Fibroblast of the aortic adventitia (primary cell): Measurements from ENCODE around the gene BRPF1. TPM values are rescaled to one million over a fixed set of nuclear protein-coding genes. Genes with fewer than 3 reads are reported as not detected.

Source experiments
- DNase-seq: peaks from one replicate; pipeline ENCODE4 v3.0.0-alpha.2; 2010; ENCODE audit warnings: low read depth
- H3K4me3 ChIP-seq: 2 replicates; pipeline ENCODE4 v1.5.1; 2011; ENCODE audit warnings: low read depth, mild to moderate bottlenecking, control low read depth, low read length, moderate library complexity
- total RNA-seq: library from RNA; depleted of rRNA; stranded (reverse); fragments of >200 nt; gene quantifications from 2 replicates; pipeline ENCODE4 v1.2.3, GENCODE V29; 2012; ENCODE audit warnings: low replicate concordance
- TF ChIP-seq, protein P1 (sequence below): IDR thresholded peaks from 2 replicates; pipeline ENCODE4 v1.5.1; 2011; ENCODE audit warnings: mild to moderate bottlenecking, low read length, control low read depth, inconsistent platforms; ENCODE audit not compliant: insufficient read depth

Gene BRPF1
- total RNA-seq, 1 donor = 13.9 TPM

DNA sequence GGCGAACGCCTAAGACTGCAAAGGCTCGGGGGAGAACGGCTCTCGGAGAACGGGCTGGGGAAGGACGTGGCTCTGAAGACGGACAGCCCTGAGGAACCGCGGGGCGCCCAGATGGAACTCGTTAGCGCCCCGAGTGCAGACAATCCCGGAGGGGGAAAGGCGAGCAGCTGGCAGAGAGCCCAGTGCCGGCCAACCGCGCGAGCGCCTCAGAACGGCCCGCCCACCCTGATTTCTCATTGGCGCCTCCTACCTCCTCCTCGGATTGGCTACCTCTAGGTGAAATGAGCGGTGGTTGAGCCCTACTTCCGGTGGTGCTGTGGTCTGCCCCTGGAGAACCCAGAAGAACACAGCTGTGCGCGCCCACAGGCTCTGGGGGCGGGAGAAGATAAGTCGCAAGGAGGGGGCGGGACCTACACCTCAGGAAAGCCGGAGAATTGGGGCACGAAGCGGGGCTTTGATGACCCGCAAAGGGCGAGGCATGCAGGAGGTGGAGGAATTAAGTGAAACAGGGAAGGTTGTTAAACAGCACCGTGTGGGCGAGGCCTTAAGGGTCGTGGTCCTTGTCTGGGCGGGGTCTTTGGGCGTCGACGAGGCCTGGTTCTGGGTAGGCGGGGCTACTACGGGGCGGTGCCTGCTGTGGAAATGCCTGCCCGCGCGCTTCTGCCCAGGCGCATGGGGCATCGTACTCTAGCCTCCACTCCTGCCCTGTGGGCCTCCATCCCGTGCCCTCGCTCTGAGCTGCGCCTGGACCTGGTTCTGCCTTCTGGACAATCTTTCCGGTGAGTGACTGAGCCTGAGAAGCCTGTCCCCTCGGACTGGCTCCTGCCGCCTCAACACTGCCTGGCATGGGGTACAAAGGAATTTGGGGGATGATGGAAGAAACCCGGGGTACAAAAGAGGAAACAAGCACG lies 18.4 kb downstream of the BRPF1 start, which contains the start of gene OGG1:
OGG1 (plus strand) TSS at position 308 of the 911 bp plus-strand sequence; CDS start at position 643, 335 bp downstream.
- peak; percentile 98 for DNase-seq
- TF ChIP-seq, protein P1, sequence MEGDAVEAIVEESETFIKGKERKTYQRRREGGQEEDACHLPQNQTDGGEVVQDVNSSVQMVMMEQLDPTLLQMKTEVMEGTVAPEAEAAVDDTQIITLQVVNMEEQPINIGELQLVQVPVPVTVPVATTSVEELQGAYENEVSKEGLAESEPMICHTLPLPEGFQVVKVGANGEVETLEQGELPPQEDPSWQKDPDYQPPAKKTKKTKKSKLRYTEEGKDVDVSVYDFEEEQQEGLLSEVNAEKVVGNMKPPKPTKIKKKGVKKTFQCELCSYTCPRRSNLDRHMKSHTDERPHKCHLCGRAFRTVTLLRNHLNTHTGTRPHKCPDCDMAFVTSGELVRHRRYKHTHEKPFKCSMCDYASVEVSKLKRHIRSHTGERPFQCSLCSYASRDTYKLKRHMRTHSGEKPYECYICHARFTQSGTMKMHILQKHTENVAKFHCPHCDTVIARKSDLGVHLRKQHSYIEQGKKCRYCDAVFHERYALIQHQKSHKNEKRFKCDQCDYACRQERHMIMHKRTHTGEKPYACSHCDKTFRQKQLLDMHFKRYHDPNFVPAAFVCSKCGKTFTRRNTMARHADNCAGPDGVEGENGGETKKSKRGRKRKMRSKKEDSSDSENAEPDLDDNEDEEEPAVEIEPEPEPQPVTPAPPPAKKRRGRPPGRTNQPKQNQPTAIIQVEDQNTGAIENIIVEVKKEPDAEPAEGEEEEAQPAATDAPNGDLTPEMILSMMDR = no peak
- H3K4me3 ChIP-seq = peak within 1 kb of the TSS; percentile 96

DNA sequence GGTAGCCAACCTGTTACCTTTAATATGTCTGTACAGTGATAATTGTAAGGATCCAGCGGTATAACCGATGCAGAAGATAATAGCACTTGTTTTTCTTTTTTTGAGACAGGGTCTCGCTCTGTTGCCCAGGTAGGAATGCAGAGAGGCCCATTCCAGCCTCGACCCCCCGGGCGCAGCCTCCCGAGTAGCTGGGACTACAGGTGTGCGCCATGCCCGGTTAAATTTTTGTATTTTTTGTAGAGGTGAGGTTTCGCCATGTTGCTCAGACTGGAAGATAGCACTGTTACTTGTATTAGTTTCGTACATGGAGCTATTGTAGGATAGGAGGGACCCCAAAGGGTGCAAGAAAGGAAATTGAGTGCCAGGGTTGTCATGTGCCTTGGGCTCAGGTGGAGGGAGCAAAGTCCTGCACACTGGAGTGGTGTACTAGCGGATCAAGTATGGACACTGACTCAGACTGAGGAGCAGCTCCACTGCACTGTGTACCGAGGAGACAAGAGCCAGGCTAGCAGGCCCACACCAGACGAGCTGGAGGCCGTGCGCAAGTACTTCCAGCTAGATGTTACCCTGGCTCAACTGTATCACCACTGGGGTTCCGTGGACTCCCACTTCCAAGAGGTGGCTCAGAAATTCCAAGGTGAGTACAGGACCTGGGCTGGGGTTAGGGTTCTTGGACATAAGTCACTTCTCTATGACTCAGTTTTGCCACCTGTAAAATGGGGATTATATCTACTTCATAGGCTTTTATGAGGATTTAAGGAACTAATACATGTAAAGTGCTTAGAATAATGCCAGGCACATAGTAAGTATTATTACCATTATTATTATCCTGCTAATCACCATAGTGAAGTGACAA lies 19.2 kb downstream of the BRPF1 start:
- TF ChIP-seq, protein P1 = no peak
- H3K4me3 ChIP-seq = peak overlapping the region; percentile 96
- peak; percentile 40 for DNase-seq

DNA sequence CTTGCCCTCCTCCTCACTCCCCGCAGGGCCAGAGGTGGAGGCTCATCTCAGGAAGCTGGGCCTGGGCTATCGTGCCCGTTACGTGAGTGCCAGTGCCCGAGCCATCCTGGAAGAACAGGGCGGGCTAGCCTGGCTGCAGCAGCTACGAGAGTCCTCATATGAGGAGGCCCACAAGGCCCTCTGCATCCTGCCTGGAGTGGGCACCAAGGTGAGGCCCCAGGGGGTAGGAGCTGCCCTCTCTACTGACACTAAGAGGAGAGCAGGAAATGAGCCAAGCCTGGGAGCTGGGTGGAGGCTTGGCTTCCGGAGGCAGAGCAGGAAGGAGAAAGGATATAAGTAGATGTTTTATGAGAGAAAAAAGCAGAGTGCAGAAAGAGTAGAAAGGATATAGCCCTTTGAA lies 23.1 kb downstream of the BRPF1 start:
- H3K4me3 ChIP-seq = no peak overlapping the region
- DNase-seq = no peak
- TF ChIP-seq, protein P1 = no peak

DNA sequence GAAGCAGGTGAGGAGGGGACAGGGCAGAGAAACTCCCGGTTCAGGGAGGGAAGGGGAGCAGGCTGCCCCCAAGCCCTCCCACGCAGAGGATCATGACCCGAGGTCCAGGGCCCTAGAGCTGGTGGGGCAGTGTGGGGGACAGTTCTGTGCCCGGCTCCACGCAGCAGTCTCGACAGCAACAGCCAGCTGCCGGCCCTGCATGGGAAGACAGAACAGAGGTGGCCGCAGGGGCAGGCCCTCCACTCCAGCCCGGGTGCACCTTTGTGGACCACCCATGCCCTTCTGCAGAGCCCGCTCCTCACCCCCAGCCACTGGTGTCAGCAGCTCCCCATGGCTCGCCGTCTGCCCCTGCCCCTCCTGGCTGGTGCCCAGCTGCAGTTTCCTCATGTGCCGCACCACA lies 25.9 kb downstream of the BRPF1 start:
- TF ChIP-seq, protein P1 = no peak
- H3K4me3 ChIP-seq = no peak overlapping the region
- no peak for DNase-seq

DNA sequence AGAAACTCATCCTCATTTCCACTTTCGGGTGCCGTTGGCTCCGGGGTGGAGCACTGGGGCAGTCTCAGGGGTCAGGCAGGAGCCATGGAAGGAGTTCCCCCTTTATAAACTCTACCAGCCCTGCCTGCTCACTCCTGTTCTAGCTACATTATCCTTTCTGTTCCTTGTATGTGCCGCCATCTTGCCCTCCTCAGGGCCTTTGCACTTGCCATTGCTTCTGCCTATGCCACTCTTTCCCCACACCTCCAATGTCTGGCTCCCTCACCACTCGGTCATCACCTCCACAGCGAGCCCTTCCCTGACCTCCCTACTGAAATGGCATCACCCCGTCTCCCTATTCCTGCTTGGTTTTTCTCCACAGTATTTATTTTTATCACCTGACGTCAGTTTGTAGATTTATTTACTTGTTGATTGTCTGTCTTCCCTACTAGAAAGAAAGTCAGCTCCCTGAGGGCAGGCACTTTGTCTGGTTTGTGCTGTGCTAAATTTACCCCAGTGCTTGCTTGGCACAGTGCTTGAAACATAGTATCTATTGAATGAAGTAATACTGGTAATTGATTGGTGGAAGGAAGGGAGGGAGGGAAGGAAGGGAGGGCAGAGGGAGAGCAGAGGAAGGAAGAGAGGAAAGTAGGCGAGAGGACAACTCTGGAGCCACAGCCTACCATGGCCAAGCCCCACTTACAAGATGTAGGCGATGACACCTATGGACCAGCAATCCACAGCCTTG lies 29.4 kb downstream of the BRPF1 start:
- TF ChIP-seq, protein P1 = no peak
- DNase-seq = no peak
- no peak overlapping the region for H3K4me3 ChIP-seq

DNA sequence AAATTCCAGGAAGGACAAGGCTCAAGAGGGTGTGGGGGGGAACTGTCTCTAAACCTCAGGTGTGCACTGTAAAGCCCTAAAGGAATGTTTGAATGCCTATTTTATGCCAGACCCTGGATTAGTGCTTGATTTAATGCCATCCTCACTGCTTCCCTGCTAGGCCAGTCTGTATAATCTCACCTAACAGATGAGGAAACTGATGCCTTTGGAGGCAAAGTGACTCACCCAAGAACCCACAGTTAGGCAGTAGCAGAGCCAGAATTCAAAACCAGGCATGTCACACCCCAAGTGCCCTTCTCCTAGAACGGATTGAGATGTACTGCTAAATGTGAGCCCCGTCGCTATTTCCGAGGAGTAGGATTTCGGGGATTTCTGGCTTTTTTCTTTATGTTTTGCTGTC lies 30.4 kb downstream of the BRPF1 start:
- TF ChIP-seq, protein P1 = no peak
- H3K4me3 ChIP-seq = no peak overlapping the region
- DNase-seq = no peak
